ENCODE data around the gene QSOX2.

Gene QSOX2

GRCh38 chr9:136252281-136252680 is 6.7 kb upstream of the QSOX2 start:
- DNase-seq (ENCODE audit: low spot score): no peak

DNA sequence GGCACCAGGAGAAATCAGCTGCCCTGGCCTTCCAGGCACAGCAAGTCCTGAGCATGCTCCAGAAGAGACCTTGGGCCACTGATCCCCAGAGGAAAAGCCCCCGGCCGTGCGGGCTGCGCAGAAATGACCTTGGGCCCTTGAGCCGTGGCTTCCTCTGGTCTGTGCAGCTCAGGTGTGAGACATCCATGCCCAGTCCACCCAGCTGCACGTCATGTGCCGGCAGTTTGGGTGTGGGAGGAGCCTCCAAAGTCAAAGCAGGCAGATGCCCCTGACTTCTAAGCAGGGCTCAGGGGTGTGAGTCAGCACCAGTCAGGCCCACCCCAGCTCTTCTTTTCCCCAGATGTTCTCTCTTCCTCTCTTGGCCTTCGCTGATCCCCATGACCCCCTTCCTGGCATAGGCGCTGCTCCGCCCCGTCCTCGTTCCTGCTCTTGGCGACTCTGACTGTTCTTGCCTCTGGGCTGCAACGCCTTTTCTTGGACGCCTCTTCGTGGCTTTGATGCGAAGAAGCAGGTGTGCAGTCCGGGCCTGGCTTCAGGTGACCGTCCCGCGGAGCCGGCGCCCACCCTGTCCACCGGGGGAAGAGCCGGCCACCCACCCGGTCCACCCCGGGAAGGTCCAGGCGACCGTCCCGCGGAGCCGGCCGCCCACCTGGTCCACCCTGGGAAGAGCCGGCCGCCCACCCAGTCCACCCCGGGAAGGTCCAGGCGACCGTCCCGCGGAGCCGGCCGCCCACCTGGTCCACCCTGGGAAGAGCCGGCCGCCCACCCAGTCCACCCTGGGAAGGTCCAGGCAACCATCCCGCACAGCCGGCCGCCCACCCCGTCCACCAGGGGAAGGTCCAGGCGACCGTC is 5.9 kb upstream of the QSOX2 start:
- DNase-seq (ENCODE audit: low spot score): no peak

- no peak for DNase-seq (ENCODE audit: low spot score)
Observed at GRCh38 chr9:136250676-136251075, 5.1 kb upstream of the QSOX2 start.

DNA sequence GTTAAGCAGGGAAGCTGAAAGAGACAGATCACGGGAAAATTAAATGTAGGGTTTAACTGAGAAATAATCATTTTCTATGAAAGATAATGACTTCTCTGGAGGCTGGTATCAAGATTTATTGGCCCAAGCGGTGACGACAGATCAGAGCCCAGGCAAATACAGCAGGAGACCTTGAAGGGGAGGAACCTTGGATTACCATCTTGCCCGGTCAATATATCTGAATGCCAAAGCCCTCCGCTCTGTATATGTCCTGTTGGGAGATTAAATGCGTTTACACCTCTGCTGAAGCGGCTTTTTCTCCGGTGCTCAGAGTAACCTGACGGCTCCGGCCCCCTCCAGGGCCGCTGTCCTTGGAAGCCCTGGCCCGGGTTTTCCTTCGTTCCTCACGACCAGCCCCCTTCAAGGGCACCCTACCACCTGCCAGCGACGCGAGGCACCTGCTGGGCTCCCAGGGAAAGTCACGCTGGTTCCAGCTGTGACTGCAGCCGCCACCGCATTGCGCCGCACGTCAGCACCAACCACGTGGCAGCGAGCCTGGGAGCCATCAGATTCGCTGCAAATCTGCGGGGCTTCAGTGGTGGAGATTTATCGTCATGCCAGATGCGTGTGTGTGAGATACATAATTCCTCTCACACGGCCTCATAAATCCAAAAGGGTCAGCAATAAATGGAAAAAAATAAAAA is 4.4 kb upstream of the QSOX2 start:
- DNase-seq (ENCODE audit: low spot score): no peak

GRCh38 chr9:136248951-136249876 is 3.6 kb upstream of the QSOX2 start:
- DNase-seq (ENCODE audit: low spot score): no peak

GRCh38 chr9:136247947-136248637 is 2.5 kb upstream of the QSOX2 start:
- DNase-seq (ENCODE audit: low spot score): no peak

- DNase-seq (ENCODE audit: low spot score): no peak
Observed at GRCh38 chr9:136247551-136247916, 1.9 kb upstream of the QSOX2 start.

DNA sequence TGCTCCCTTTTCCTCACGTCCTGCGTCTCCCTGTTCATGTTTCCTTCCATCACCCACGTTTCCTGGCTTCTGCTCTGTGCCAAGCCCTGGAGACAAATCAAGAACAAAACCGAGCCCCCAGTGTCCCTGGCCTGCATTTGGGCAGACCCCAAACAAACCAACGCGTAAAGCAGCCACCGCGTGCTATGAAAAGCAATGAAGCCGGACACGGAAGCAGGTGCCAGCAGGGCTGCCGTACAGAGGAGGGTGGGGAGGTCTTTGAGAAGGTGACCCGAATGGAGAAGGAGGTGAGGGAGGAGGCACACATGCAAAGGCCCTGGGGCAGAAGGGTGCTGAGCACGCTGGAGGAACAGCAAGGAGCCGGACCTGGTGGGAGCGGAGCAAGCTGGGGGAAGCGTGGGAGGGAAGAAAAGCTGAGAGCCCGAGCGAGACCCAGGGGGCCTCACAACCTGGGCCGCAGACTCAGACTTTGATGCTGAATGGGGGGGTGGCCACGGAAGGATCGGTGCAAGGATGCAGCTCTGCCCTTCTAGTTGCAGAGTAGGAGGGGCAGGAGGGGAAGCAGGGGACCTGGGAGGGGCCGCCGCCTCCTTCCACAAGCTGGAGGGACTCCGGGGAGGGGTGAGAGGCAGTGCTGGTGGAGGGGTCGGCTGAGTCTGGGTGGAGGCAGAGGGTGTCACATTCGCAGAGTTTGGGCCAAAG is 1.4 kb upstream of the QSOX2 start:
- DNase-seq (ENCODE audit: low spot score): no peak

DNA sequence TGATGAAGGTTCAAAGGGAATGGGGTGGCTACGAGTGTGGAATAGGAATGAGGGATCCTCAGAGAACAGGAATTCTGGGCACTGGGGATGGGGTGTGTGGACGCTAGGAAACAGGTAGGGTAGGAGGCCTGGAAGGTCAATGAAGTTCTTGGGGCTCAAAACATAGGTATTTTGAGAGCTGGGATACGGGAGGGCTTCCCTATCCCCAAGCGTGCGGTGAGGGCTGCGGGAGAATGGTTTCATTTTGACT is 718 bp downstream of the QSOX2 start:
- no peak for DNase-seq (ENCODE audit: low spot score)

- DNase-seq (ENCODE audit: low spot score): peak; percentile 40
Observed at GRCh38 chr9:136244122-136244968, 1.3 kb downstream of the QSOX2 start.

- DNase-seq (ENCODE audit: low spot score): peak; percentile 27
Observed at GRCh38 chr9:136243631-136244030, 2.0 kb downstream of the QSOX2 start.

DNA sequence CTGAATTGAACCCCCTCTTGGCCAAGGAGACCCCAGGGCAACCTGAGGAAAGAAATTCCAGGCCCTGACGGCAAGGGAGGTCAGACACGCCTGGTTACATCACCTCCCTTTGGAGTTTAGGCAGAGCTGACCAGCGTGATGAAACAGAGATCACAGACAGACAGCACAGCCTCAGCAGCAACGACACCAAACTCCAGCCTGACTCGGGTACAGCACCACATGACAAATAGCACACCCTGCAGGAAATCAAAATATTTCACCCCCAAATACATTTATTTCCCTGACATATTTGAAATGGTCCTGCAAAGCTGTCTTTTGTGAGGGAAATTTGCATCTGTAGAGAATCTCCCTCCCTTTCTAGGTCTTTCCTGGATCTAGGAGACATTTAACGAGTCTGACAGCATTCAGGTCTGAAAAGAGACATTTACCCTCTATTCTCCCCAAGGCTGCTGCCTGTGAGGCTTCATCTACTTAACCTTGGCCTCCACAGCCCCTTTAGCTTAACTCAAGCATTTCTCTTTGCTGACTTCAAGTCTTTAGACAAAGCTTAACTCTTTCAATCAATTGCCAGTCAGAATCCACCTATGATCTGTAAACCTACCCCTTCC is 2.6 kb downstream of the QSOX2 start:
- DNase-seq (ENCODE audit: low spot score): peak; percentile 80

DNA sequence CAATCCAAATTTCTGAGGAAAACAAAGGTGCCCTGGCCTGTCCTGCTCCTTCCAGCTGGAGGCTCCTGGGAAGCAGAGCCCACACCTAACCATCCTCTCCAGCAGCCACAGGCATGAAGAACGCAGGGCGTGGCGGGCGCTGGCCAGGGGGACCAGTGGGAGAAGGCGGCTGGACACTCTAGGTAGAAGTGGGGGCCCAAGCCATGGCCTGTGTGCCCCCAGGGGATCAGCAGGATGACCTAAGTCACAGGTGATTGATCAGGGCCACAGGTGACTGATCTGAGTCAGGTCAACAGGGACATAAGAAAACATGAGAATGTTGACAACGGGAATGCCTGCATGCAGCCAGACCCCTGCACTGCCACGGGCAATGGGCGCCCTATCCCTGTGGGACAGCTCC is 3.4 kb downstream of the QSOX2 start:
- no peak for DNase-seq (ENCODE audit: low spot score)

DNA sequence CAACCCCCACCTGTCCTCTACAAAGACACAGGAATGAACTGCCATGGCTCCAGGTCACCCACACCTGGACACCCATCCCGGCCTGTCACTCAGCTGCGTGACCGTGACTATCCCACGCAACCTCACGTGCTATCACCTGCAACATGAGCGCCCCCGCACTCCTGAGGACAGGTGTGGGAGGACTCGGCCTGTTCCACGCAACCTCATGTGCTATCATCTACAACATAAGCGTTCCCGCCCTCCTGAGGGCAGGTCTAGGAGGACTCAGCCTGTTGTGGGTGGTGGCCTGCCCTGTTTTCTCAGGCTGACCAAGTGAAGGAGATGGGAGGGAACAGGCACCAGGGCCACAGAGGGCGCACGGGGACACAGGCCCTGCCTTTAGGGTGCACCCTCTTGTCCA is 4.1 kb downstream of the QSOX2 start:
- DNase-seq (ENCODE audit: low spot score): peak; percentile 65

DNA sequence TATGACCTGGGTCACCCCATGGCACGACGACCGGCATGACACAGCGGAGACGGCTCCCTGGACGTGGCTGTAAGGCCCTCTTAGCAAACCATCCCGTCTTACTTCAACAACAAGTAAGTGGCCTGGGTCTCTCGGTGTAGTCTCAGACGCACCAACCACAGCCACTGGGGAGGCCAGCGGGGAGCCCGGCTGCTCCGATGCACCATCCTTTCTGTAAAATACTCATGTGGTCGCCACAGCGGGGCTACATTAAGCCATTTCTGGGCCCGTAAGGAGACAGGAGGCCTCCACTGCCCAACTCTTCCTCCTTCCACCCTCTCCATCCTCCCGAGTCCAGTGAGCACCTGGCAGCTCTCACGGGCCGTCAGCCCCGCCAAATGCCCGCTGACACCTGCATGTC is 4.7 kb downstream of the QSOX2 start:
- no peak for DNase-seq (ENCODE audit: low spot score)

- DNase-seq (ENCODE audit: low spot score): peak; percentile 69
Observed at GRCh38 chr9:136239983-136240330, 5.7 kb downstream of the QSOX2 start.

DNA sequence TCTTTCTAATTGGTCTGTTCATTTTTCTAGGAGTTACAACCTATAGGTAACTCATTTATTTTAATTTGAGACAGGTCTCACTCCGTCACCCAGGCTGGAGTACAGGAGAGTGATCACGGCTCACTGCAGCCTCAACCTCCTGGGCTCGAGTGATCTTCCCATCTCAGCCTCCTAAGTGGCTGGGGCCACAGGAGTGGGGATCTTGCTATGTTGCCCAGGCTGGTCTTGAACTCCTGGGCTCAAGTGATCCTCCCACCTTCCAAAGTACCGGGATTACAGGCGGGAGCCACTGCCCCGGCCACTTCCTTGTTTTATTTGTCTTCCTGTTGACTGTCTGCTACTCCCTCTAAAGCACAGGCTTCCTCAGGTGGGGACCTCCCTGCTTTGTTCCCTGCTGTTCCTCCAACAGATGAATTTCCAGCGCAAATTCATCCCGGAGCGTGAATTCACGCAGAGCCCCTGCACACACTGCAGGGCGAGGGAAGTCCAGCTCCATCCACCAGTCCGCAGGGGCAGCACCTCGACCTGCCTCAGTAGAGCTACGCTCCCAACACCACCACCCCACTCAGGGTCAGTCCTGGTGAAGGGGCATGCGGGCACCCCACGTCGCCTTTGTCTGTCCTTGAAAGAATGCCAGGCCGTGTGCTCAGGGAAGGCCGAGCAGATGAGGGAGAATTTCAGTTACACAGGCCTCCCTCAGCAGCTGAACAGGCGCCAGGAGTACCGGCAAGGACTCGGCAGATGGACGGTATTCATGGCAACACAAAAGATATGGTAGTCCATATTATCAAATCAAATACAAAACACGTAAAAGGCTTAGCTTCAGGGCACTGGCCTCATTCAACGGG is 6.3 kb downstream of the QSOX2 start:
- peak; percentile 20 for DNase-seq (ENCODE audit: low spot score)

- DNase-seq (ENCODE audit: low spot score): peak; percentile 26
Observed at GRCh38 chr9:136238342-136238732, 7.3 kb downstream of the QSOX2 start.
